NCI-H1105 treated with DMSO at 0.1 percent for 48 hours (cell line): ENCODE data around the gene CUEDC2.

Experiments
- DNase-seq: peaks from one replicate; lab custom pipeline; 2025; lab: John Stamatoyannopoulos, UW

The CUEDC2 gene

GRCh38 chr10:102396730-102397151, 35.6 kb downstream of the CUEDC2 start:
- DNase-seq, result no peak

GRCh38 chr10:102396317-102396650, 36.1 kb downstream of the CUEDC2 start:
- DNase-seq, result no peak

GRCh38 chr10:102395400-102396316, 36.7 kb downstream of the CUEDC2 start, which contains the start of gene NFKB2:
Gene NFKB2 (plus strand): TSS chr10:102395705. CDS start chr10:102395960, 255 bp downstream.
- peak; percentile 18 for DNase-seq

GRCh38 chr10:102394801-102395399, 37.5 kb downstream of the CUEDC2 start:
- DNase-seq, result no peak

GRCh38 chr10:102394079-102394800, 38.1 kb downstream of the CUEDC2 start:
- peak; percentile 46 for DNase-seq

- no peak for DNase-seq
Observed at GRCh38 chr10:102393411-102394078, 38.8 kb downstream of the CUEDC2 start.

GRCh38 chr10:102392306-102392705, 40.1 kb downstream of the CUEDC2 start:
- DNase-seq, result no peak

- DNase-seq, result no peak
Observed at GRCh38 chr10:102389894-102390293, 42.5 kb downstream of the CUEDC2 start.

GRCh38 chr10:102384606-102385429, 47.6 kb downstream of the CUEDC2 start:
- no peak for DNase-seq

- DNase-seq, result no peak
Observed at GRCh38 chr10:102384053-102384452, 48.3 kb downstream of the CUEDC2 start.

- DNase-seq, result no peak
Observed at GRCh38 chr10:102382871-102383270, 49.5 kb downstream of the CUEDC2 start.

- DNase-seq, result no peak
Observed at GRCh38 chr10:102381983-102382382, 50.4 kb downstream of the CUEDC2 start.

GRCh38 chr10:102379383-102379782, 53.0 kb downstream of the CUEDC2 start:
- DNase-seq, result no peak

- no peak for DNase-seq
Observed at GRCh38 chr10:102376901-102377300, 55.5 kb downstream of the CUEDC2 start.

- DNase-seq, result no peak
Observed at GRCh38 chr10:102375867-102376266, 56.5 kb downstream of the CUEDC2 start.

GRCh38 chr10:102375250-102375649, 57.1 kb downstream of the CUEDC2 start:
- DNase-seq, result no peak
